NCI-H345 treated with DMSO at 0.1 percent for 48 hours (cell line): Measurements from ENCODE around the gene MGMT.

Experiments used
- DNase-seq: peaks from one replicate; lab custom pipeline; 2025; ENCODE audit not compliant: unreplicated experiment; lab: John Stamatoyannopoulos, UW

Gene MGMT

GRCh38 chr10:129678186-129678585 is 211.1 kb downstream of the MGMT start:
- DNase-seq = no peak

DNA sequence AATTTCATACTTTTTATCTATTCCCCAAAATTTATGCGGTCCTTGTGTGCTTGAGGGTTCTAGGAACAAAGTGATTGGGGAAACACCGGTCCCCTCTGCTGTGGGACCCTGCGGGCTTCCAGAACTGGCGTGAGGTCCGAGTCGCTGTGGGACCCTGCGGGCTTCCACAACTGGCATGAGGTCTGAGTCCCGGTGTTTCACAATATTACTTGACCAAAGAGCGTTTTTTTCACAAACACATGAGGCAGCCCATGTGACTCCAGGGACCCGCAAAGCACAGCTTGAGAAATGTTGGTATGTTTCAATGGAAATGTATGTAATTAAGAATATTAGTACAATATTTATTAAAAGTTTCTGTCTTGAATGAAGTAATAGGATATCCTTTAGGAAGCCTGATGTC is 212.2 kb downstream of the MGMT start:
- no peak for DNase-seq

DNA sequence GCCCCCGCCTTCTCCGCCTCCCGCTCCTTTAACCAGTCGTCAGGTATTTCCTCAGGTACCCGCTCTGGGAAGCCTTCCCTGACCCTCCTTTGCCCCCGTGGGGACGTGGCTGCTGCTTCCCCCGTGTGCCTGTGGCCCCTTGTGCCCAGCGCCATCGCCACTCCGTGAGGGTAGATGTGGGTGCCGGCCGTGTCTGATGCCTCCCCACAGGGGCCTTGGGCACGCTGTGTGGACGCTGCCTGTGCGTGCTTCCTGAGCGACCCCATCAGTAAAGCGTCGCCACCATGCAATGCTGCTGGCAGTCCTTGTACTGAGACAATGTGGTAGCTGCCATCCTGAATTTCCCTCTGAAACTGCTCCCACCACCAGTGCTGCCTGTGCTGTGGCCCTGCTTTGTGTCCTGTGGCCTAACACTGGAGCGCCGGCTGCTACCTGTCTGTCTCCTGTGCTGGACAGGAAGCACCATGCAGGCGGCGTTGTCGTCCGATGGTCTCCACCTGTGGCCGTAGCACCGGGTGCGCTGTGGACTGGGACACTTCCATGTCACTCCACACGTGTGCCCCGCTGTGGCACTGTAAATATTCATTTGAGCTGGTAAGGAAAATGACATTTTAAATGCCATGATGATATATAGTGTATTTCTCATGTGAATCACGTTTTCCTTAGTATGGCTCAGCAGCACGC is 213.8 kb downstream of the MGMT start:
- DNase-seq = no peak

- DNase-seq = no peak
Measured at GRCh38 chr10:129681856-129682255, 214.8 kb downstream of the MGMT start.

DNA sequence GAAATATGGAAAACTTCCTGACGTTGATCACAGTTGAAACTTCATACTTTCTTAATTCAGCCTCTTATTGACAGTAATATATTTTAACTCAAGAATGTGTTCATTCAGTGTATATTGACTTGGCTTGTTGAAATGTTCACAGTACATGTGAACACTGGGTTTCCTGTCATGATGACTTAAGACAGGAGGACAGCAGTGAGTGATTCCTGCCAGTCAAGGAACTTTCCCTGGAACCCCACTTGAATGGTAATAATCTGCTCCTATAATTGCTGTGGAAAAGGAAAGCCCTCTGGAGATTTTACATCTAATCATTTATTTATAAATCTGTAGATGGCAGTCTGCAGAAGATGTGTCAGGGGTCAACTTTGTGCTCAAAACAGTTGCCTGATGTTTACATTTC is 216.5 kb downstream of the MGMT start:
- DNase-seq = no peak

DNA sequence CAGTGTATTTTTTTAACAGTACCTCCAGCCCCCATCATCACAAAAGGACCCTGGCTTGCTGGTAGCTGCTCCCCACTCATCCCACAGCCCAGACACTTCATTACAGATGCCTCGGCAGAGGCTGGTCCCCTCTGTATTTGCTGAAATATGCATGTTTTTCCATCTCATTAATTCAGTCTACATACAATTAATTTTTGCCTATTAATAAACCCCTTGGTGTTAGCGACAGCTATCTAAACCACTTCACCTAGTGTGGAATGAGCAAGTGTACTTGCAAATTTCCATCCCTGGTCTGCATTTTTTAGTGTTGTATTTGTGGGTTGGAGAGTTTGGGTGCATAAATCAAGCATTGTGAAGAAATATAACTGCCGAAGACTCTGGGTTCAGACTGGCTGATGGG is 216.9 kb downstream of the MGMT start:
- DNase-seq = no peak

DNA sequence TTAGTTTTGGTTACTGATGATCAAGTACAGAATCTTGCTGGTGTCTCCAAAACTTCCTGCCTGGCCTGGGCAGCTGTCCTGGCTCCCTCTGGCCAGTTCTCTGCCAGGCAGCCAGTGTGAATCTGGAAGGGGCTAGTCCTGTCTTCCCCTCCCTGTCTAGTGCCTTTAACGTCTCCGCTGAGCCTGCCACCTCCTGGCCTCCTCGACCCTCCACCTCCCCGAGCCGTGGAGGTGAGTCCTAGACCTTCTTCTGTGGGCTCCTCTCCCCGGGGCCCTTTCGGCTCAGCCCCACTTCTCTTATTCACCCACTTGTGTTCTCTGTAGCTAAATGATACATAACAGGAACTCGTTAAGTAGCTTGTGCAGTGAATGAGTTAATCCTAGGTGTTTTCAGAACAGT is 218.2 kb downstream of the MGMT start:
- DNase-seq = no peak

DNA sequence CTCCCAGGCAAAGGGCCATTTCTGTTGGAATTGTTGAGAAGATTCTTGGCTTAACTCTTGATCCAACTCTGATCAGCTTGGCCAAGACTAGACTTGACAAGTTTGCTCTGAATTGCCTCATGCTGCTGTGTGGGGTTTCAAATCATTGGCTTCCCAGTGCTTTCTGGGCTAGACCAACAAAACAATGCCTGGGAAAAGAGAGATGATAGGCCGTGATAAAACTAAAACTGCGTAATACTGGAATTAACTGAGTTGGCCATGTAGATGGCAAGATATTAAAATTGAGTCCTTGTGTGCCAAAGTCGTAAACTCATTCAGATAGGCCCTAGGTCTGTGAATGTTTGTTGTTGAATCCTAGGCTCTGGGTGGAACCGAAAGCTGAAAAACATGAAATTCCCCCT is 222.6 kb downstream of the MGMT start:
- DNase-seq = no peak

GRCh38 chr10:129690248-129691070 is 223.4 kb downstream of the MGMT start:
- no peak for DNase-seq

DNA sequence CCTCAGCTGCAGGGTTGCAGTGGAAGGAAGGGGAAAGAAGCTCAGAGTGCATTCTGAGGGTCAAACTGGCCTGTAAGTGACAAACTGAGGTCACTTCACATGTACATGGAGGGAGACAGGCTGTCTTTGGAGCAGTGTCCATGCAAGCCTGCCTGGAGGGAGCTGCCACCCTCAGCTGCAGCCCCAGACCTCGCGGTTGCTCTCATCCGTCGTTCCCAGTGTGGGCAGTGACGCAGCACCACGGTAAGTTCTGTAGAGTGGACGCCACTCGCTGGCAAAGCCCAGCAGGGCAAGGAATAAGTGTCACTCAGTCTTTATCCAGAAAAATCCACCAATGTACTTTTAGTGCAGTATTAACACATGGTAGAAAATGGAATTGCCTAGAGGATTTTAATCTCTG is 225.7 kb downstream of the MGMT start:
- no peak for DNase-seq

DNA sequence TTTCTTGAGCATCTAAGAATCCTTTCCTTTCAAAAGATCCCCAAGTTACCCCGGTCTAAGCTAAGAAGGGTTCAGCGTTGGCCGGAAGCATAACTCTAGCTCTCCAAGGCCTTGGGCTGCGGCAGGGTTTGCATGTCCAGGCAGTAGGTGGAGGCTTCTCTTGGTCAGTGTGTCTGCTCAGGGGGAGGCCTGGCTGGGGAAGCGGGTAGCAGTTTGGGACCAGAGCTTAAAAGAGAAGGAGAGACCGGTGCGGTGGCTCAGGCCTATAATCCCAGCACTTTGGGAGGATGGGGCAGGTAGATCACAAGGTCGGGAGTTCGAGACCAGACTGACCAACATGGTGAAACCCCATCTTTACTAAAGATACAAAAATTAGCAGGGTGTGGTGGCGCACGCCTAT is 226.3 kb downstream of the MGMT start:
- no peak for DNase-seq

DNA sequence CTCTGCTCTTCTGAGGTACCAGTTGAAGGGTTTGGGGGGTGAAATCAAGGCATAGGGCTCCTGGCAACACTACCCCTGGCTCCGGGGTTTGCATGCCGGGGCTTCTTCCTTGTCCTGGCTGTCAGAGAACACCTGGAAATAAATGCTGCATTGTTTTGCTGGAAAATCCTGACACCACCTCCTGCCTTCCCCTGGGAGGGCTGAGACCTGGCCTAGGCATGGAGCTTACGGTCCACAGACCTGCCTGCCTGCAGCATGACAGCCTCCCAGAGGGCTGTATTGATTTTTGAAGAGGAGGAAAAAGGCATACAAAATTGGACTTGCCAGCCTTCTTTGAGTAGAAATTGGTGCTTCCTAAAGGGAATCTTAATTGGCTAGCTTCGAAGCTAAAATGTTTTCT is 227.1 kb downstream of the MGMT start:
- DNase-seq = no peak

DNA sequence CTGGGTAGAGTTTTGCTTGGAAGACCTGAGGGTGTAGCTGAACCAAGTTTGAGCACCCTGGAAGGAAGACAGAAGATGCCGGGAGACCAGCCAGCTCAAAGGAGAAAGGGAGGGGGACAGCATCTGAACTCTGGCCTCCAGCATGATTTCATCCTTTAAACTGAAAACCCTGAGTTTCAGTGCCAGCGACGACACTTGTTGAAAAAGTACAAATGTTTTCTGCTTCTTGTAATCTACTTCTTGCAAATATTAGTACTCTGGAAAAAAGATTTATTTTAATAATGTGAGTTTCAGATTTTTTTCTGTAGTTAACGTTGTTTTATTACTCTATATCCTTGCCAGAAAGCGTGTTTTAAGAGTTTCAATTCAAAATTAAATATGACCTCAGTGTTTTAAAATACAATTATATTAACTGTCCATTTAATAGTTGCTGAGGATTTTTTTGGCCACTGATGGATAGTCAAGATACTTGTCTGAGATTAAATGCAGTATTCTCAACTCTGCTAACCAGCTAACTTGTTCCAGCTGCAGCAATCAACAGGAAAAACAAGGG is 227.7 kb downstream of the MGMT start:
- DNase-seq = no peak

DNA sequence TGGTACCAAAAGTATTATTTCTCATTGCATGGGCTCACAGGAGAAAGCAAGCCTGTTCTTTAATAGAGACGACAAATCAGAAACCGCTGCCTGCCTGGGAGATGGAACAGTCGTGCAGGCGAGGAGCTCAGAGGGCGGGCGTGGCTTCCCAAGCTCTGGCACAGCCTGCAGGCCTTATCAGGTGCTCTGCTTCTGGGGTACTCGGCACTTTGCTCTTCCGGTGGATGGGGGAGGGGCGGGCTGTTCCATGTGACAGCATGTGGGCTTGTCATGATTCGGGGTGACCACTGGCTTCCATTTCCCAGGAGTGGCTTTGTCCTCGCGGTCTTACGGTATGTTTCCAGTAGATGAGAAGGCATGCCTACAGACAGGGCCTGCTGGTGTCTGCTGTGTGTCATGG is 228.6 kb downstream of the MGMT start:
- DNase-seq = no peak

DNA sequence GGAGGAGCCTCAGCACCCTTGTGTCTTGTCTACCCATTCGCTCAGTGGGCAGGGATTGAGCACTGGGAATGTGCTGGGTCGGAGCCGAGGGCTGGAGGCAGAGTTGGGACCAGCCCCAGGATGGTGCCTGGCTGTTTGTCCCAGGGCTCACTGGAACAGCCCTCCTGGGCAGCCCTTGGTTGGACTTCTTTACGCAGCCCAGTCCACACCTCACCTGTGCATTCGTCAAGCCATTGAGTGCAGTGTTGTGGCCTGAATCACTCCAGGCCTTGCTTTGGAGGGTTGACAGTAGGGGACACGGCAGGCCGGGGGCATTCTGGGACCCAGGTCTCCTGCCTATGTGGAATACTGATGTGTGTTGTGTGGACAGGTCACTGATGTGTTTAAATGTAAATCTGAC is 229.6 kb downstream of the MGMT start:
- no peak for DNase-seq

GRCh38 chr10:129697463-129698247 is 230.6 kb downstream of the MGMT start:
- no peak for DNase-seq

- no peak for DNase-seq
Measured at GRCh38 chr10:129699722-129700340, 232.8 kb downstream of the MGMT start.

GRCh38 chr10:129702605-129703004 is 235.6 kb downstream of the MGMT start:
- no peak for DNase-seq

DNA sequence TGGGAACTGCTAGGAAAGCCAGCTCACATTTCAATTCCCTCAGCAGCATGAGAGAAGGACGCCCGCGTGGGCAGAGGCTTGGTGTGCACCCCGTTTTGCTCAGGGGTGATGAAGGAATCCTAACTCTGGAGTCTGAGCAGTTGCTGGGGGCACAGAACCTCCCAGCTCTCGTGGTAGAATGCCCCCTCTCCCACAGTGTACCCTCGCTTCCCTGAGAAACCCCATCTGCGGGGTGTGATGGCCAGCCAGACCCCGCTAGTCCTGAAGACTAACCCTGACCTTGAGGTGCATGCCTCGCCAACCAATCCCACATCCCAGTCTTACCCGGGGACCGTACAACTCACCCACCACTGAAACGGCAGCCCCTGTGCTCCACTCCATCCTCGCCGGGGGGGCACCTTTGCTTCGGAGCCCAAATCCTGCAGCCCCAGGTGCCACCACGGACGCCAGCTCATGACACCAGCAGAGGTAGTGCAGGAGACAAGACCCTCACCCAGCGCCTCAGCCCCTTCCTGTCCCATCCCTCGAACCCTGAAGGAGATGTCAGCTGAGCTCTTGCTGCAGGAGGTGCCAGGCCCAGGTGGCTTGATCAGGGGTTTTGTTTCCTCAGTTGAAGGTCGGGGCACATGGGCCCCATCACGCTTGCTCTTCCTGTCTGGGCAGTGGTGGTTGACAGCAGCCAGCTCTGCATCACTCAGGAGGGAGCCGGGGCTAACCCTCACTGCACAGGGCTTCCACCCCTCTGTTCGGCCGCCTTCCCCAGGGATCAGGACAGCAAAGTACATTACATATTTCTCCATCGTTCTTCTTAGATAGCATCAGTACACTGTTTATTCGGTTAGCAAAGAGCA is 236.5 kb downstream of the MGMT start:
- no peak for DNase-seq

DNA sequence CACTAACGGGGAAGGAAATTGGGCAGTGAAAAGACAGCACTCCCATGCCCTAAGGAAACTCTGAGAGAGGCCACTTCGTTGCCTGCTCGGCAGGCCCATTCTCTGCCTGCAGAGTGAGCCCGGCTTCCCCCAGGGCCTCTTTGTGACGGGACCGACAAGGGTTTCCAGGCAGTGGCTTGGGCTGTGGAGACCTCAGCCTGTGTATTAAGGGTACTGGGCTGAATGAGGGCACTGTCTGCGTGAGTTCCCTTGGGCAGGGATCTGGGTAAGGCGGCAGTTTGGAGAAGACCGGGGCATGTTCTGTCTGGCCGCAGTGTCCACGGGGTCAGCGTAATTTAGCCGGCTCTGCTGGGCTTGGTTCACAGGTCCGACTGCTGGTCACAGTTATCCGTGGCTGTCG is 237.2 kb downstream of the MGMT start:
- DNase-seq = no peak
